Smooth muscle cell (in vitro differentiated cells): Measurements from ENCODE around the gene TMEM250. TPM values are rescaled to one million over a fixed set of nuclear protein-coding genes. Genes with fewer than 3 reads are reported as not detected.

Source experiments
- DNase-seq: peaks from one replicate; lab custom pipeline; 2025; ENCODE audit not compliant: unreplicated experiment; lab: John Stamatoyannopoulos, UW
- H2AFZ ChIP-seq: fragments of 200-600 bp; sonication (generic); 2 replicates; pipeline ENCODE4 v1.6.0; 2016; ENCODE audit warnings: antibody characterized with exemption, low read depth, mild to moderate bottlenecking
- H3F3A ChIP-seq: fragments of 200-600 bp; sonication (generic); 2 replicates; pipeline ENCODE4 v1.6.0; 2017; ENCODE audit warnings: antibody characterized with exemption, low read depth
- H3K27ac ChIP-seq: fragments of 200-600 bp; sonication (generic); 2 replicates; pipeline ENCODE4 v1.5.1; 2016; ENCODE audit warnings: low read depth, mild to moderate bottlenecking
- H3K27me3 ChIP-seq: fragments of 200-600 bp; sonication (generic); 2 replicates; pipeline ENCODE4 v1.6.1; 2016; ENCODE audit warnings: low read depth, mild to moderate bottlenecking
- H3K36me3 ChIP-seq: fragments of 200-600 bp; sonication (generic); 2 replicates; pipeline ENCODE4 v1.5.1; 2016; ENCODE audit warnings: low read depth
- H3K4me1 ChIP-seq: fragments of 200-600 bp; sonication (generic); 2 replicates; pipeline ENCODE4 v1.5.1; 2016; ENCODE audit warnings: low read depth
- H3K4me2 ChIP-seq: fragments of 200-600 bp; sonication (generic); 2 replicates; pipeline ENCODE4 v1.6.0; 2016; ENCODE audit warnings: mild to moderate bottlenecking
- H3K4me3 ChIP-seq: fragments of 200-600 bp; sonication (generic); 2 replicates; pipeline ENCODE4 v1.5.1; 2016; ENCODE audit warnings: mild to moderate bottlenecking
- H3K79me2 ChIP-seq: fragments of 200-600 bp; sonication (generic); 2 replicates; pipeline ENCODE4 v1.6.0; 2016; ENCODE audit warnings: low read depth, mild to moderate bottlenecking
- H3K9ac ChIP-seq: fragments of 200-600 bp; sonication (generic); 2 replicates; pipeline ENCODE4 v1.6.0; 2016; ENCODE audit warnings: low read depth
- H3K9me3 ChIP-seq: fragments of 200-600 bp; sonication (generic); replicated peaks from 2 replicates; pipeline ENCODE4 v1.5.1; 2016; ENCODE audit warnings: low read depth
- H4K20me1 ChIP-seq: fragments of 200-600 bp; sonication (generic); 2 replicates; pipeline ENCODE4 v1.6.0; 2016; ENCODE audit warnings: low read depth
- WGBS: methylation state at CpG from one replicate; pipeline ENCODE4 v1.1.7; 2016; ENCODE audit warnings: low lambda C conversion rate; 5-methylcytosine and 5-hydroxymethylcytosine counted together
- polyA plus RNA-seq: library from polyadenylated mRNA; unstranded; fragments of >200 nt; fragmentation: Nextera tagmentation; extraction: Ambion mirVana; gene quantifications from 2 replicates; pipeline ENCODE4 v1.2.1, GENCODE V29; 2016
- total RNA-seq: library from RNA; depleted of rRNA; stranded (reverse); fragments of >200 nt; gene quantifications from 2 replicates; pipeline ENCODE4 v1.2.3, GENCODE V29; 2014
- TF ChIP-seq, protein P1 (sequence below): fragments of 200-600 bp; sonication (generic); IDR thresholded peaks from 2 replicates; pipeline ENCODE4 v1.5.1; 2017; ENCODE audit warnings: borderline replicate concordance, mild to moderate bottlenecking, antibody characterized with exemption; ENCODE audit not compliant: insufficient read depth, poor library complexity, severe bottlenecking

Gene TMEM250
- total and polyA plus RNA-seq, 2 experiments from 2014 or later = 26.7 to 38.2 TPM

DNA sequence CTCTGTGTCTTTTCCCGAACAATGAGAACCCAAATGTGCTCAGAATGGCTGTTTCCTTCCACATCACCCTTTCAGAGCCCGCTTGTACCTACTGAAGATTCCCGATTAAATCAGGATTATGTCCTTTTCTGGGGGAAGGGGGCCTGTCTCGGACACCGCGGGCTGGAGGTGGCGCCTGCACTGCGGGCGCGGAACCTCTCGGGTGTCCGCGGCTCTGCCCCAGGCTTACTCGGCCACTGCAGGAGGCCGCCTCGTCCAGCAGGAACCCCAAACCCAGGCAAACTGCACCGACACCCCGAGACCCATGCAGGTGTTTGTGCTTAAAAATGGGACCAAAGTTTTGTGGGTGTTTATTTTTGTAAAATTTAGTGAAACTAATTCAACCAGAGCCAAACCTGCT, 8.6 kb upstream of the TMEM250 start:
- no peak overlapping the region for H3K4me2 ChIP-seq
- no peak overlapping the region for H3K4me3 ChIP-seq
- DNase-seq = no peak
- no peak overlapping the region for H3K27ac ChIP-seq
- H3K9ac ChIP-seq = no peak overlapping the region
- H3K27me3 ChIP-seq = no peaks in the 10 kb centered on the region
- H3K36me3 ChIP-seq = no peaks in the 10 kb centered on the region
- H3F3A ChIP-seq = peaks cover 5% of the 10 kb centered on the region
- no peaks in the 10 kb centered on the region for H4K20me1 ChIP-seq
- 90% methylated on average over 18 of the region's 18 CpGs for WGBS
- TF ChIP-seq, protein P1, sequence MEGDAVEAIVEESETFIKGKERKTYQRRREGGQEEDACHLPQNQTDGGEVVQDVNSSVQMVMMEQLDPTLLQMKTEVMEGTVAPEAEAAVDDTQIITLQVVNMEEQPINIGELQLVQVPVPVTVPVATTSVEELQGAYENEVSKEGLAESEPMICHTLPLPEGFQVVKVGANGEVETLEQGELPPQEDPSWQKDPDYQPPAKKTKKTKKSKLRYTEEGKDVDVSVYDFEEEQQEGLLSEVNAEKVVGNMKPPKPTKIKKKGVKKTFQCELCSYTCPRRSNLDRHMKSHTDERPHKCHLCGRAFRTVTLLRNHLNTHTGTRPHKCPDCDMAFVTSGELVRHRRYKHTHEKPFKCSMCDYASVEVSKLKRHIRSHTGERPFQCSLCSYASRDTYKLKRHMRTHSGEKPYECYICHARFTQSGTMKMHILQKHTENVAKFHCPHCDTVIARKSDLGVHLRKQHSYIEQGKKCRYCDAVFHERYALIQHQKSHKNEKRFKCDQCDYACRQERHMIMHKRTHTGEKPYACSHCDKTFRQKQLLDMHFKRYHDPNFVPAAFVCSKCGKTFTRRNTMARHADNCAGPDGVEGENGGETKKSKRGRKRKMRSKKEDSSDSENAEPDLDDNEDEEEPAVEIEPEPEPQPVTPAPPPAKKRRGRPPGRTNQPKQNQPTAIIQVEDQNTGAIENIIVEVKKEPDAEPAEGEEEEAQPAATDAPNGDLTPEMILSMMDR = no peak
- no peaks in the 10 kb centered on the region for H3K79me2 ChIP-seq
- H3K4me1 ChIP-seq = no peaks in the 10 kb centered on the region
- H2AFZ ChIP-seq = no peak overlapping the region
- H3K9me3 ChIP-seq = no peaks in the 10 kb centered on the region

DNA sequence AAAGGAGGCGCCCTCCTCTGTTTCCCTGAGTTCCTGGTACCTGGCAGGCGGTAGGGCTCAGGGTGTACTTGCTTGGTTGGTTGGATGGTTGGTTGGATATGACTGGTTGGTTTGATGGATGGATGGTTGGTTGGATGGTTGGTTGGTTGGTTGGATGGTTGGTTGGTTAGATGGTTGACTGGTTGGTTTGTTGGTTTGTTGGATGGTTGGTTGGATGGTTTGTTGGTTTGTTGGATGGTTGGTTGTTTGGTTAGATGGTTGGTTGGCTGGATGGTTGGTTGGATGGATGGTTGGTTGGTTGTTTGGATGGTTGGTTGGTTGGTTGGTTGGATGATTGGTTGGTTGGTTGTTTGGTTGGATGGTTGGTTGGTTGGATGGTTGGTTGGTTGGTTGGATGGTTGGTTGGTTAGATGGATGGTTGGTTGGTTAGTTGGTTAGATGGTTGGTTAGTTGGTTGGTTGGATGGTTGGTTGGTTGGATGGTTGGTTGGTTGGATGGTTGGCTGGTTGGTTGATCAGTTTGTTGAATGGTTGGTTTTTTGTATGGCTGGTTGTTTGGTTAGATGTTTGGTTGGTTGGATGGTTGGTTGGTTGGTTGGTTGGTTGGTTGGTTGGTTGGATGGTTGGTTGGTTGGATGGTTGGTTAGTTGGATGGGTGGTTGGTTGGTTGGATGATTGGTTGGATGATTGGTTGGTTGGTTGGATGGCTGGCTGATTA, 6.5 kb upstream of the TMEM250 start:
- Histone ChIP-seq H3K36me3 (no peaks in the 10 kb centered on the region), H3K9me3 (no peaks in the 10 kb centered on the region), H3K79me2 (peaks cover 3% of the 10 kb centered on the region), H3K27ac (no peak overlapping the region), H3K4me2 (no peak overlapping the region), H3K4me3 (no peak overlapping the region), H3F3A (no peaks in the 10 kb centered on the region), H3K9ac (no peak overlapping the region), H4K20me1 (no peaks in the 10 kb centered on the region), H2AFZ (no peak overlapping the region), H3K4me1 (peaks cover under 1% of the 10 kb centered on the region), H3K27me3 (no peaks in the 10 kb centered on the region)
- DNase-seq = no peak
- TF ChIP-seq, protein P1 = no peak
- WGBS = 99% methylated on average over 2 of the region's 2 CpGs

DNA sequence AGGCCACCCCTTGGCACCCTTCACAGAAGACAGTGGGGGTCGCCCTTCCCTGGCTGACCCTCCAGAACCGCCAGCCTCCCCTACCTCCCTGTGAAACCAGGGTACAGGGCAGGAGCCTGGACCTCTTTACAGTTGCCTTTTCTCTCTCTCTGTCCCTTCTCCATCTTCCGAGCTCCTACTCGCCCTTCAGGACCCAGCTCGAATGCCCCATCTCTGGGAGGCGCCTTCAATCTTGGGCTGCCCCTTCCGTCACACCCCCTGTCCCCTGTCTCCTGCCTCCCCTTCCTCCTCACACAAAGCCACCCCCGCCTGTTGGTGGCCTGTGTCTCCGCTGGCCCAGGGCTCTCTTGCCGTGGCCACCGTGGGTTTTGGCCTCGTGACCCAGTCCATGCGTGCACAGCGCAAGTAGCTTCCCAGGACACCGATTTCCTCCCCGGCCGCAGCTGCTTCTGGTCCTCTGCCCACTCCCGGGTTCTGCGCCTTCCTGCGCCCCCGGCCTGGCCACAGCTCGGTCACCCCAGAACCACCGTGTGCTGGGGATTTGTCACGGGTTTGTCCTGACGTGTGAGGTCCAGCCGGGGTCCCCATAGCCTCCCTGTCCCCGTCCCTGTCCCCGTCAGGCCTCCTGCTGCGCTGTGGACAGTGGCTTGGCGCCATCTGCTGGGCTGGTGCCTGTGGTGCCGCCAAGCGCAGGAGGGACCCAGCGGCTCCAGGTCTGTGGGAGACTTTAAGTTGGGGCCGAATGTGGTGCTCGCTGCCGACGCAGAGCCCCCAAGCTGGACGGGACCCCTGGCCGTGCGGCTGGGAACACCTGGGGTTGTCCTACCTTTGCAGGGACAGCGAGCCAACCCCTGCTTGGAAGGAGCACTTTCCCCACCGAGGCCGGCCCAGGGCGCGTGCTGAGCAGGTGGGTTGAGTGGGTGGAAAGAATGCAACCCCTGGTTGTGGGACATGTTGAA, 4.0 kb upstream of the TMEM250 start:
- DNase-seq = peak; percentile 24
- Histone ChIP-seq H3K79me2 (peaks cover 9% of the 10 kb centered on the region), H3K9ac (no peak overlapping the region), H3K36me3 (no peaks in the 10 kb centered on the region), H3K27me3 (no peaks in the 10 kb centered on the region), H3K4me2 (peak overlapping the region; percentile 70), H3K27ac (no peak overlapping the region), H4K20me1 (no peaks in the 10 kb centered on the region), H3K4me1 (peaks cover 10% of the 10 kb centered on the region), H3K9me3 (no peaks in the 10 kb centered on the region), H3F3A (no peaks in the 10 kb centered on the region), H2AFZ (no peak overlapping the region), H3K4me3 (no peak overlapping the region)
- 43% methylated on average over 44 of the region's 45 CpGs for WGBS
- TF ChIP-seq, protein P1 = peak; percentile 99
